ENCODE results near the gene SCN2A.
"Not testable (repeated sequence)": the region's sequence is repeated elsewhere in the genome, so short reads cannot be mapped to it uniquely, and the experiment has no call there.

The SCN2A gene

GRCh38 chr2:165382362-165382761 lies 143.1 kb downstream of the SCN2A start:
- H3K4me3 ChIP-seq (ENCODE audit: low read depth, low read length) = no peak overlapping the region
- DNase-seq = no peak
- TF ChIP-seq, protein P1, sequence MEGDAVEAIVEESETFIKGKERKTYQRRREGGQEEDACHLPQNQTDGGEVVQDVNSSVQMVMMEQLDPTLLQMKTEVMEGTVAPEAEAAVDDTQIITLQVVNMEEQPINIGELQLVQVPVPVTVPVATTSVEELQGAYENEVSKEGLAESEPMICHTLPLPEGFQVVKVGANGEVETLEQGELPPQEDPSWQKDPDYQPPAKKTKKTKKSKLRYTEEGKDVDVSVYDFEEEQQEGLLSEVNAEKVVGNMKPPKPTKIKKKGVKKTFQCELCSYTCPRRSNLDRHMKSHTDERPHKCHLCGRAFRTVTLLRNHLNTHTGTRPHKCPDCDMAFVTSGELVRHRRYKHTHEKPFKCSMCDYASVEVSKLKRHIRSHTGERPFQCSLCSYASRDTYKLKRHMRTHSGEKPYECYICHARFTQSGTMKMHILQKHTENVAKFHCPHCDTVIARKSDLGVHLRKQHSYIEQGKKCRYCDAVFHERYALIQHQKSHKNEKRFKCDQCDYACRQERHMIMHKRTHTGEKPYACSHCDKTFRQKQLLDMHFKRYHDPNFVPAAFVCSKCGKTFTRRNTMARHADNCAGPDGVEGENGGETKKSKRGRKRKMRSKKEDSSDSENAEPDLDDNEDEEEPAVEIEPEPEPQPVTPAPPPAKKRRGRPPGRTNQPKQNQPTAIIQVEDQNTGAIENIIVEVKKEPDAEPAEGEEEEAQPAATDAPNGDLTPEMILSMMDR (IDR thresholded peaks at IDR 0.05; ENCODE audit: low read depth, low read length) = no peak
- no peak overlapping the region for H3K27ac ChIP-seq
- no peaks in the 10 kb centered on the region for H3K27me3 ChIP-seq (ENCODE audit: insufficient read depth, low read depth, severe bottlenecking)
- H3K36me3 ChIP-seq = no peaks in the 10 kb centered on the region
- no peaks in the 10 kb centered on the region for H3K9me3 ChIP-seq (ENCODE audit: severe bottlenecking)

DNA sequence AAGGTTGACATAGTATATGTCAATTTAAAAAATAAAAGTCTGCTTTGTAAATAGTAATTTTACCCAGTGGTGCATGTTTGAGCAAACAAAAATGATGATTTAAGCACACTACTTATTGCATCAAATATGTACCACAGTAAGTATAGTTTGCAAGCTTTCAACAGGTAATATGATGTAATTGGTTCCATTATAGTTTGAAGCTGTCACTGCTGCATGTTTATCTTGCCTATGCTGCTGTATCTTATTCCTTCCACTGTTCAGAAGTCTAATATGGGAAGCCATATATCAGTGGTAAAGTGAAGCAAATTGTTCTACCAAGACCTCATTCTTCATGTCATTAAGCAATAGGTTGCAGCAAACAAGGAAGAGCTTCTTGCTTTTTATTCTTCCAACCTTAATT lies 151.7 kb downstream of the SCN2A start:
- DNase-seq = no peak

GRCh38 chr2:165391791-165392190 lies 152.6 kb downstream of the SCN2A start:
- no peaks in the 10 kb centered on the region for H3K36me3 ChIP-seq
- H3K27ac ChIP-seq = no peak overlapping the region
- TF ChIP-seq, protein P1 (IDR thresholded peaks at IDR 0.05; ENCODE audit: low read depth, low read length) = no peak
- DNase-seq = no peak
- H3K27me3 ChIP-seq (ENCODE audit: insufficient read depth, low read depth, severe bottlenecking) = no peaks in the 10 kb centered on the region
- H3K4me3 ChIP-seq (ENCODE audit: low read depth, low read length) = no peak overlapping the region
- no peaks in the 10 kb centered on the region for H3K9me3 ChIP-seq (ENCODE audit: severe bottlenecking)

More for the DNA sequence above, 151.7 kb downstream of the SCN2A start:
- no peaks in the 10 kb centered on the region for H3K27me3 ChIP-seq (ENCODE audit: insufficient read depth, low read depth, severe bottlenecking)
- no peaks in the 10 kb centered on the region for H3K9me3 ChIP-seq (ENCODE audit: severe bottlenecking)
- no peak overlapping the region for H3K27ac ChIP-seq
- no peak overlapping the region for H3K4me3 ChIP-seq (ENCODE audit: low read depth, low read length)
- TF ChIP-seq, protein P1 (IDR thresholded peaks at IDR 0.05; ENCODE audit: low read depth, low read length) = no peak
- no peaks in the 10 kb centered on the region for H3K36me3 ChIP-seq

DNA sequence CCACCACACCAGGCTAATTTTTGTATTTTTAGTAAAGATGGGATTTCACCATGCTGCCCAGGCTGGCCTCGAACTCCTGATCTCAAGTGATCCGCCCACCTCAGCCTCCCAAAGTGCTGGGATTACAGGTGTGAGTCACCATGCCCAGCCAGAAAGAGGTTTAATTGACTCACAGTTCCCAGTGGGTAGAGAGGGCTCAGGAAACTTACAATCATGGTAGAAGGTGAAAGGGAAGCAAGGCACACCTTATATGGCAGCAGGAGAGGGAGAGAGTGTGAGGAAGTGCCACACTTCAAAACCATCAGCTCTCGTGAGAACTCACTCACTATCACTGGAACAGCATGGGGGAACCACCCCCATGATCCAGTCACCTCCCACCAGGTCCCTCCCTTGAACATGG lies 159.4 kb downstream of the SCN2A start:
- not testable (repeated sequence) for H3K9me3 ChIP-seq (ENCODE audit: severe bottlenecking); H3K36me3 ChIP-seq; H3K27me3 ChIP-seq (ENCODE audit: insufficient read depth, low read depth, severe bottlenecking); H3K4me3 ChIP-seq (ENCODE audit: low read depth, low read length); H3K27ac ChIP-seq; DNase-seq

- no peak for DNase-seq
- TF ChIP-seq, protein P1 (IDR thresholded peaks at IDR 0.05; ENCODE audit: low read depth, low read length) = peak; percentile 45
- Histone ChIP-seq H3K27me3 (ENCODE audit: insufficient read depth, low read depth, severe bottlenecking) (no peaks in the 10 kb centered on the region), H3K9me3 (ENCODE audit: severe bottlenecking) (no peaks in the 10 kb centered on the region), H3K4me3 (ENCODE audit: low read depth, low read length) (no peak overlapping the region), H3K36me3 (no peaks in the 10 kb centered on the region), H3K27ac (no peak overlapping the region)
Observed at GRCh38 chr2:165401285-165401852, 162.2 kb downstream of the SCN2A start.

DNA sequence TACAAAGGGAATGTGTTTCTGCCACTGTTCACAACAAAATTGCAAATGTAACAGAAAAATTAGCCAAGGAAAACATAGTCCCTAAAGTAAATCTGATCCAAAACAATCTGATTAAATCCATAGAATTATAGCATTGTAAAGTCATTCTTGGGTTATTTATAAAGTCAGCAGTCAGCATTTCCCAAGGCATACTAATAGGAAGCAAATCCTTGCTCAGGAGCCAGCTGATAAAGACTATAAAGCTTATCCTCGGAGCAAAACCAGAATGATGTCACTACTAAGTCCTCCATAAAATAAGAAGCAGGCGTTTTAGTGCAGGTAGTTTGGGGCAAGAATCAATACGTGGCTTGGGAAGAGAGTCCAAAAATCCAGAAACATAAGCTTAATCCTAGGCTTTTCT lies 162.9 kb downstream of the SCN2A start:
- no peak overlapping the region for H3K27ac ChIP-seq
- no peaks in the 10 kb centered on the region for H3K9me3 ChIP-seq (ENCODE audit: severe bottlenecking)
- TF ChIP-seq, protein P1 (IDR thresholded peaks at IDR 0.05; ENCODE audit: low read depth, low read length) = no peak
- H3K36me3 ChIP-seq = no peaks in the 10 kb centered on the region
- no peaks in the 10 kb centered on the region for H3K27me3 ChIP-seq (ENCODE audit: insufficient read depth, low read depth, severe bottlenecking)
- H3K4me3 ChIP-seq (ENCODE audit: low read depth, low read length) = no peak overlapping the region
- DNase-seq = no peak

All from WERI-Rb-1 (cell line).